MM.1S (cell line): ENCODE measurements around the gene VWA1.
A peak's percentile ranks its signal among the peaks of the same experiment; 100 is the strongest.
"Not testable (repeated sequence)": the region's sequence is repeated elsewhere in the genome, so short reads cannot be mapped to it uniquely, and the experiment has no call there.

Source experiments
- DNase-seq: peaks from one replicate; pipeline ENCODE4 v3.0.0-alpha.2; 2015
- H2AFZ ChIP-seq: fragments of 300-600 bp; sonication (generic); 2 replicates; pipeline ENCODE4 v1.6.0; 2016; ENCODE audit warnings: antibody characterized with exemption, low read length
- H3F3A ChIP-seq: fragments of 300-600 bp; sonication (generic); 2 replicates; pipeline ENCODE4 v1.6.1; 2016; ENCODE audit warnings: mild to moderate bottlenecking, antibody characterized with exemption, low read length, moderate library complexity, mixed read lengths; ENCODE audit not compliant: insufficient read depth
- H3K27ac ChIP-seq: fragments of 300-600 bp; sonication (generic); 2 replicates; pipeline ENCODE4 v1.5.1; 2016; ENCODE audit warnings: mild to moderate bottlenecking, low read length
- H3K27me3 ChIP-seq: fragments of 300-600 bp; sonication (generic); replicated peaks from 2 replicates; pipeline ENCODE4 v1.6.0; 2016; ENCODE audit warnings: low read length; ENCODE audit not compliant: insufficient read depth
- H3K36me3 ChIP-seq: fragments of 300-600 bp; sonication (generic); replicated peaks from 2 replicates; pipeline ENCODE4 v1.6.1; 2016; ENCODE audit warnings: mild to moderate bottlenecking, low read length, mixed read lengths; ENCODE audit not compliant: insufficient read depth
- H3K4me1 ChIP-seq: fragments of 300-600 bp; sonication (generic); 2 replicates; pipeline ENCODE4 v1.6.1; 2016; ENCODE audit warnings: low read length, mixed read lengths
- H3K4me2 ChIP-seq: fragments of 300-600 bp; sonication (generic); 2 replicates; pipeline ENCODE4 v1.6.0; 2016; ENCODE audit warnings: low read depth, low read length
- H3K4me3 ChIP-seq: fragments of 300-600 bp; sonication (generic); 2 replicates; pipeline ENCODE4 v1.5.1; 2016; ENCODE audit warnings: low read length, mixed read lengths
- H3K79me2 ChIP-seq: fragments of 300-600 bp; sonication (generic); 2 replicates; pipeline ENCODE4 v1.6.1; 2016; ENCODE audit warnings: mixed run types, low read length, mixed read lengths
- H3K9ac ChIP-seq: fragments of 300-600 bp; sonication (generic); 2 replicates; pipeline ENCODE4 v1.6.1; 2016; ENCODE audit warnings: low read length, mixed read lengths
- H3K9me2 ChIP-seq: fragments of 300-600 bp; sonication (generic); replicated peaks from 2 replicates; pipeline ENCODE4 v1.6.1; 2016; ENCODE audit warnings: mild to moderate bottlenecking, low read length, mixed read lengths; ENCODE audit not compliant: insufficient read depth
- H3K9me3 ChIP-seq: fragments of 300-600 bp; sonication (generic); replicated peaks from 2 replicates; pipeline ENCODE4 v1.6.1; 2016; ENCODE audit warnings: mild to moderate bottlenecking, low read length, mixed read lengths; ENCODE audit not compliant: insufficient read depth
- H4K20me1 ChIP-seq: fragments of 300-600 bp; sonication (generic); 2 replicates; pipeline ENCODE4 v1.6.1; 2016; ENCODE audit warnings: mild to moderate bottlenecking, low read length, moderate library complexity, mixed read lengths; ENCODE audit not compliant: insufficient read depth
- CTCF ChIP-seq: fragments of 300-600 bp; sonication (generic); IDR thresholded peaks from 2 replicates; pipeline ENCODE4 v1.5.1; 2016; ENCODE audit warnings: antibody characterized with exemption, low read length, mixed read lengths
- EZH2 ChIP-seq: fragments of 300-600 bp; sonication (generic); optimal IDR thresholded peaks from 2 replicates; pipeline ENCODE3; 2017; ENCODE audit warnings: low read depth, mild to moderate bottlenecking, antibody characterized with exemption, low read length, mixed read lengths
- EZH2phosphoT487 ChIP-seq: fragments of 300-600 bp; sonication (generic); IDR thresholded peaks from 2 replicates; pipeline ENCODE4 v1.6.1; 2018; ENCODE audit warnings: antibody characterized with exemption, low read length

VWA1 gene

GRCh38 chr1:1462318-1462966, 27.0 kb downstream of the VWA1 start:
- Histone ChIP-seq H3K4me1 (peaks cover 9% of the 10 kb centered on the region; the same call in 1 of the 2 replicates), H3K4me2 (peak overlapping the region; percentile 96), H2AFZ (peak overlapping the region; percentile 97), H3K4me3 (peak overlapping the region; percentile 68), H3F3A (peaks cover 13% of the 10 kb centered on the region; the same call in 1 of the 2 replicates), H3K27me3 (peaks cover 14% of the 10 kb centered on the region), H4K20me1 (no peaks in the 10 kb centered on the region), H3K9ac (peak overlapping the region; percentile 77), H3K79me2 (peaks cover 29% of the 10 kb centered on the region), H3K36me3 (no peaks in the 10 kb centered on the region), H3K9me3 (no peaks in the 10 kb centered on the region), H3K9me2 (no peaks in the 10 kb centered on the region), H3K27ac (peak overlapping the region; percentile 88)
- no peak for TF ChIP-seq CTCF
- TF ChIP-seq EZH2: no peak
- no peak for TF ChIP-seq EZH2phosphoT487
- DNase-seq: peak; percentile 71

- H3K4me2 ChIP-seq: peak overlapping the region; percentile 96
- peak overlapping the region; percentile 88; the same call in 1 of the 2 replicates for H3K27ac ChIP-seq
- no peaks in the 10 kb centered on the region for H3K36me3 ChIP-seq
- peaks cover 5% of the 10 kb centered on the region for H3K27me3 ChIP-seq
- no peak overlapping the region; the same call in 1 of the 2 replicates for H2AFZ ChIP-seq
- H3K9me3 ChIP-seq: no peaks in the 10 kb centered on the region
- peaks cover 9% of the 10 kb centered on the region; the same call in 1 of the 2 replicates for H3K4me1 ChIP-seq
- peak overlapping the region; percentile 77; the same call in 1 of the 2 replicates for H3K9ac ChIP-seq
- peaks cover 29% of the 10 kb centered on the region for H3K79me2 ChIP-seq
- no peak for TF ChIP-seq EZH2phosphoT487
- TF ChIP-seq EZH2: no peak
- TF ChIP-seq CTCF: no peak
- H3F3A ChIP-seq: peaks cover 13% of the 10 kb centered on the region; the same call in 1 of the 2 replicates
- H3K4me3 ChIP-seq: peak overlapping the region; percentile 68
- DNase-seq: no peak
- H4K20me1 ChIP-seq: no peaks in the 10 kb centered on the region
- no peaks in the 10 kb centered on the region for H3K9me2 ChIP-seq
Measured at GRCh38 chr1:1463312-1463711, 27.8 kb downstream of the VWA1 start.

- H3K9me3 ChIP-seq, H3K9ac ChIP-seq, H3K4me3 ChIP-seq, H3K9me2 ChIP-seq, H3K36me3 ChIP-seq, H3K4me2 ChIP-seq, H3K27ac ChIP-seq, DNase-seq, H3K4me1 ChIP-seq, H3K27me3 ChIP-seq, H2AFZ ChIP-seq, H4K20me1 ChIP-seq: not testable (repeated sequence)
- H3F3A ChIP-seq: peaks cover 11% of the 10 kb centered on the region
- H3K79me2 ChIP-seq: peaks cover 37% of the 10 kb centered on the region
Measured at GRCh38 chr1:1468196-1468985, 32.9 kb downstream of the VWA1 start.
